Gastrocnemius medialis (tissue), 4 donors: ENCODE results near the gene DENND5B.

Experiments
- CTCF ChIP-seq, 5 experiments: fragments of 450-650 bp in 3 of 5; fragments of 200-600 bp in 2 of 5; sonication (generic) in 2 of 5; IDR thresholded peaks in 4 of 5; conservative IDR thresholded peaks in 1 of 5; 1 replicate in 4 of 5; 2 replicates in 1 of 5; pipeline ENCODE4 v1.5.1; 2016 to 2019; ENCODE audit warnings: antibody characterized with exemption in 5 of 5, mild to moderate bottlenecking in 3 of 5, moderate library complexity in 3 of 5
- POLR2A ChIP-seq, 2 donors: fragments of 450-650 bp; IDR thresholded peaks; one replicate each; pipeline ENCODE4 v1.6.1; 2017; ENCODE audit warnings: antibody characterized with exemption in 2 of 2, mild to moderate bottlenecking in 2 of 2, moderate library complexity in 2 of 2

- no peak for TF ChIP-seq CTCF (IDR thresholded peaks at IDR 0.05 in 4 of 5, conservative IDR thresholded peaks at IDR 0.05 in 1 of 5)
- TF ChIP-seq POLR2A (IDR thresholded peaks at IDR 0.05): no peak
Observed at GRCh38 chr12:31633464-31633863, 42.5 kb upstream of the DENND5B start.
